Aorta (tissue), 5 donors: ENCODE data around the gene APOBEC3F. TPM values are rescaled to one million over a fixed set of nuclear protein-coding genes. Genes with fewer than 3 reads are reported as not detected.
"Not testable (repeated sequence)": the region's sequence is repeated elsewhere in the genome, so short reads cannot be mapped to it uniquely, and the experiment has no call there.

Source experiments
- ATAC-seq: fragments of 200-7000 bp; cut with Tn5 transposase; one replicate; pipeline ENCODE4 v1.9.1; 2022; ENCODE audit warnings: moderate library complexity; ENCODE audit not compliant: low FRiP score
- DNase-seq, 2 donors: peaks; one replicate each; pipeline ENCODE4 v3.0.0-alpha.2; 2020
- H3K27ac ChIP-seq, 2 donors: one replicate each; pipeline ENCODE4 v1.5.1; 2013; ENCODE audit warnings: low read length in 2 of 2, mild to moderate bottlenecking in 2 of 2, moderate library complexity in 2 of 2, control low read depth in 1 of 2, inconsistent platforms in 1 of 2, low read depth in 1 of 2
- H3K27me3 ChIP-seq, 2 donors: one replicate each; pipeline ENCODE4 v1.6.1; 2013; ENCODE audit warnings: control low read depth in 1 of 2, low read length in 1 of 2, mild to moderate bottlenecking in 1 of 2, moderate library complexity in 1 of 2; ENCODE audit not compliant: insufficient read depth in 2 of 2, control insufficient read depth in 1 of 2
- H3K36me3 ChIP-seq, 2 donors: one replicate each; pipeline ENCODE4 v1.6.1; 2013; ENCODE audit warnings: control low read depth in 1 of 2, low read length in 1 of 2, mild to moderate bottlenecking in 1 of 2; ENCODE audit not compliant: insufficient read depth in 2 of 2, control insufficient read depth in 1 of 2
- H3K4me1 ChIP-seq, 2 donors: one replicate each; pipeline ENCODE4 v1.6.1; 2013; ENCODE audit warnings: low read length in 2 of 2, control low read depth in 1 of 2, mild to moderate bottlenecking in 1 of 2, moderate library complexity in 1 of 2; ENCODE audit not compliant: insufficient read depth in 2 of 2, control insufficient read depth in 1 of 2
- H3K4me3 ChIP-seq, 2 donors: one replicate each; pipeline ENCODE4 v1.5.1; 2013; ENCODE audit warnings: low read length in 2 of 2, control low read depth in 1 of 2, mild to moderate bottlenecking in 1 of 2
- H3K9me3 ChIP-seq: one replicate; pipeline ENCODE4 v1.6.1; 2013; ENCODE audit warnings: mild to moderate bottlenecking, low read length; ENCODE audit not compliant: control insufficient read depth
- WGBS, 2 donors: extraction: QIAGEN DNeasy Blood & Tissue Kit; methylation state at CpG; one replicate each; pipeline ENCODE4 v1.1.7; 2013; 5-methylcytosine and 5-hydroxymethylcytosine counted together
- intact Hi-C, 2 donors: fragments of 100-400 bp; cut with DNase I; formaldehyde crosslinking; loops; one replicate each; pipeline versions ENCODE4 v1.14.2 to v1.15.0; 2022
- polyA plus RNA-seq, 2 donors: library from polyadenylated mRNA; stranded (reverse); fragments of 200-250 nt; gene quantifications; one replicate each; pipeline ENCODE4 v1.2.3, GENCODE V29; 2013
- total RNA-seq, 2 donors: library from RNA; stranded (reverse); fragmentation: NEBNext Ultra II Directional; extraction: Animal tissue kit (Norgen Biotek cat#: 25700); gene quantifications; one replicate each; pipeline ENCODE4 v1.2.1, GENCODE V29; 2021
- donor health status: healthy with polysubstance abuse.
- donor health status: Bipolar disorder and iron deficiency.
- donor health status: DM: no; HTN: no; CAD: no.
- donor health status: DM: no; HTN: no; CAD: no.
- donor health status: DM: yes; HTN: yes; CAD: no.

Gene APOBEC3F
- total and polyA plus RNA-seq, 4 donors = 4.9 to 9.5 (median 7.9) TPM

- no peaks in the 10 kb centered on the region for H3K27me3 ChIP-seq
- DNase-seq (no peak), ATAC-seq (no peak)
- H3K36me3 ChIP-seq = no peaks in the 10 kb centered on the region
- no peaks in the 10 kb centered on the region for H3K9me3 ChIP-seq
- intact Hi-C loops = no loop called here
- H3K4me3 ChIP-seq = no peak overlapping the region
- no peaks in the 10 kb centered on the region for H3K4me1 ChIP-seq
- WGBS, 2 donors = 84 to 89% methylated on average over 29 of the region's 29 CpGs
- H3K27ac ChIP-seq = no peak overlapping the region
These were observed 27.8 kb upstream of the APOBEC3F start for GRCh38 chr22:39012533-39013511.

DNA sequence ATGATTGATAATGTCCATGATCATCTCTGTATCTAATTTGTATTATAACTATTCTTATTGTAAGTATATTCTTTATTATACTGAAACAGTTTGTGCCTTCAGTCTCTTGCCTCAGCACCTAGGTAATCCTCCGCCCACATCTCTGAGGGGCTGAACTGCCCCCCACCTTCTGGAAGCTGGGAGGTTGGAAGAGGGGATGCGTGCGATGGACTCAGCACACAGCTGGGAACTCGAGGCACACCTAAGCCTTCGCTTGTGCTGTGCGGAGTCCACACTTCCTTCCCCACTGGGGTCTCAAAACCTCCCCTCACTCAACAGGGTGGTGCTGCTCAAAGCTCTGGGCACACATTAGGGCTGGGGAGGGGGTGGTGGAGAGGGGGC is 27.1 kb upstream of the APOBEC3F start:
- H3K27ac ChIP-seq, H3K9me3 ChIP-seq, intact Hi-C loops, H3K36me3 ChIP-seq, DNase-seq, H3K4me3 ChIP-seq, H3K4me1 ChIP-seq, H3K27me3 ChIP-seq: not testable (repeated sequence)
- ATAC-seq = peak; percentile 42
- WGBS, 2 donors = 92 to 94% methylated on average over 6 of the region's 6 CpGs

- no peaks in the 10 kb centered on the region for H3K4me1 ChIP-seq
- no peaks in the 10 kb centered on the region for H3K9me3 ChIP-seq
- intact Hi-C loops = no loop called here
- peak; percentile 85 to 91 for DNase-seq
- H3K36me3 ChIP-seq = no peaks in the 10 kb centered on the region
- 14 to 18% methylated on average over 17 to 18 of the region's 18 CpGs for WGBS, 2 donors
- H3K27ac ChIP-seq = no peak within 1 kb of the TSS
- peak within 1 kb of the TSS; percentile 2 to 9 for H3K4me3 ChIP-seq
- no peaks in the 10 kb centered on the region for H3K27me3 ChIP-seq
- ATAC-seq = peak; percentile 89
These were observed 26.5 kb upstream of the APOBEC3F start, which contains the start of gene APOBEC3C for GRCh38 chr22:39013942-39014722. Gene APOBEC3C (plus strand): TSS chr22:39014257. CDS start chr22:39014363, 106 bp downstream.

DNA sequence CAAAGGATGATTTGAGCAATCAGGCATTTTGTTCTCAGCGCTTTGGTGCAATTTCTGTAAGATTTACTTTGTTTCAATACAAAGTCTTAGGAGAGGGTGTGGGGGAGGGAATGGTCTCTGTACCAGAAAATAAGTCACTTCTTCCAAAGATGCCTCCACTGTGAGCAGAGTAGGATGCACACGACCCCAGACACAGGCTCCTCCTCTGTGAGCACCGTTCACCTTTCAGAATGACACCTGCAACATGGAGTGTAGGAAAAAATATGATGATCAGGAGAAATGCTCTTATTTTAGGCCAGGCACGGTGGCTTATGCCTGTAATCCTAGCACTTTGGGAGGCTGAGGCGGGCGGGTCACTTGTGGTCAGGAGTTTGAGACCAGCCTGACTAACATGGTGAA is 25.9 kb upstream of the APOBEC3F start:
- intact Hi-C loops, H3K27ac ChIP-seq, H3K4me1 ChIP-seq, H3K36me3 ChIP-seq, H3K27me3 ChIP-seq, ATAC-seq, H3K9me3 ChIP-seq, DNase-seq: not testable (repeated sequence)
- H3K4me3 ChIP-seq = peak overlapping the region in 1 of 2 donors; percentile 2
- 55 to 56% methylated on average over 6 of the region's 6 CpGs for WGBS, 2 donors

DNA sequence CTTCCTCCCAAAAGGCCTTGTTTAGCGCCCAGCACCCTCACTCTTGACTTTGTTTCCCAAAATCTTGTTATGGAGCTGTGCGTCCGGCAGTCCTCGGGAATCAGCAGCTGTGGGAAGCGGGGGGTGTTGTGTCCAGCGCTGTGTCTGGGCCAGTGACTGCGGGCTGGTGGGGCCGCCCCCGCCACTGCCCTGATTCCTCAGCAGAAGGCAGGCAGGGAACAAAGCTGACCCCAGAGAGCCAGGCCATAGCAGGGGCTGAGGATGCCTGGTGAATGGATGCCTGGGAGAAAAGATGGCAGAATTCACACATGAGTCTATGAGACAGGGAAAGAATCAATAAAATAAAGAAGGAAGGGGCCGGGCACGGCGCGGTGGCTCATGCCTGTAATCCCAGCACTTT is 24.1 kb upstream of the APOBEC3F start:
- ATAC-seq = no peak
- no peaks in the 10 kb centered on the region for H3K36me3 ChIP-seq
- no peaks in the 10 kb centered on the region for H3K27me3 ChIP-seq
- no peak overlapping the region for H3K4me3 ChIP-seq
- H3K9me3 ChIP-seq = no peaks in the 10 kb centered on the region
- no peak overlapping the region for H3K27ac ChIP-seq
- no peak for DNase-seq
- WGBS, 2 donors = 96 to 99% methylated on average over 13 of the region's 13 CpGs
- no peaks in the 10 kb centered on the region for H3K4me1 ChIP-seq
- intact Hi-C loops = no loop called here

DNA sequence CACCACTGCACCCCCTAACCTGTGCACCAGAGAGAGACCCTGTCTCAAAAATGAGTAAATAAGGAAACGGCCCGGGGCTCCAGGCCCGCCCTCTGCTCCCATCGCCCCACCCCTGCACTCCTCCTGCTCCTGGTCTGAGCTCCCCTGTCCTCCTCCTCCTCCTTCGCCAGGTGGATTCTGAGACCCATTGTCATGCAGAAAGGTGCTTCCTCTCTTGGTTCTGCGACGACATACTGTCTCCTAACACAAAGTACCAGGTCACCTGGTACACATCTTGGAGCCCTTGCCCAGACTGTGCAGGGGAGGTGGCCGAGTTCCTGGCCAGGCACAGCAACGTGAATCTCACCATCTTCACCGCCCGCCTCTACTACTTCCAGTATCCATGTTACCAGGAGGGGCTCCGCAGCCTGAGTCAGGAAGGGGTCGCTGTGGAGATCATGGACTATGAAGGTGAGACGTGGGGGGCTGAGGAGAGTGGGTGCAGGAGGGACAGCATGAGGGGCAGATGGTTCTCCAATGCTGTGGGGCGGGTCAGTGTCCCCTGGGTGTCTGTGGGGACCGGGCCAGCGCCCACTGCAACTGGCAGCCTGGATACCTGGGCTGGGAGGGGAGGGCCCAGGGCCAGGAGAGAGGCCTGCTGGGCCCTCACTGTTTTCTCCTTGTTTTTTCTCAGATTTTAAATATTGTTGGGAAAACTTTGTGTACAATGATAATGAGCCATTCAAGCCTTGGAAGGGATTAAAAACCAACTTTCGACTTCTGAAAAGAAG is 22.9 kb upstream of the APOBEC3F start:
- Histone ChIP-seq H3K27me3 (no peaks in the 10 kb centered on the region), H3K36me3 (no peaks in the 10 kb centered on the region), H3K4me3 (no peak overlapping the region), H3K4me1 (no peaks in the 10 kb centered on the region), H3K9me3 (no peaks in the 10 kb centered on the region), H3K27ac (no peak overlapping the region)
- ATAC-seq (no peak), DNase-seq (no peak)
- WGBS, 2 donors = 85% methylated on average over 18 of the region's 18 CpGs
- intact Hi-C loops = no loop called here

DNA sequence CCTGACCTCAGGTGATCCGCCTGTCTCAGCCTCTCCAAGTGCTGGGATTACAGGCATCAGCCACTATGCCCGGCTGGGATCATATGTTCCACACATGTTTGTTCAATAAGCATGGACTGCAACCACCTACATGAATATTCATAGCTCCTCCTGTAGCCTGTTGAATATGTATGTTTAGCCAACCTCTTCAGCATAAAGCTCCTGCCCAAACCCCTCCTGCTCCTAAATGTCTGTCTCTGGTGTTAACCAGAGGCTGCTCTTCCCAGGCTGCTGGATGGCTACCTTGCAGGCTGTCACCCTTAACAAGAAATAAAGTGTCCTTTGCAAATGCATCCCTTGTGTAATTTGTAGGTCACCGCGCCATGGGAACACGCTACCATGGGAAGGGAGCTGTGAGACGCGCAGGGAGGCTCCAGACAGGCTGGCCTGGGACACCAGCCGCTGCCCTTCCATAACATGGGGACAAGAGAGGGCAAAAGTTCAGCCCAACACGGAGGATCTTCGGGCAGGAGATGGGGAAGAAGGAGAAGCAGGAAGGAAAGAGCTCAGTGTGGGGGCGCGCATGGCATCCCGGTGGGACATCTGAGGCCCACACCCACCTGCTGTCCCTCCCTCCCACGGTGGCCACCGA is 20.5 kb upstream of the APOBEC3F start:
- ATAC-seq, H3K9me3 ChIP-seq, intact Hi-C loops, DNase-seq, H3K27ac ChIP-seq, H3K4me3 ChIP-seq, H3K27me3 ChIP-seq, H3K36me3 ChIP-seq, H3K4me1 ChIP-seq: not testable (repeated sequence)
- 52 to 55% methylated on average over 12 to 15 of the region's 15 CpGs for WGBS, 2 donors
